ENCODE data around the gene KCTD2. TPM values are rescaled to one million over a fixed set of nuclear protein-coding genes. Genes with fewer than 3 reads are reported as not detected.

The KCTD2 gene, protein sequence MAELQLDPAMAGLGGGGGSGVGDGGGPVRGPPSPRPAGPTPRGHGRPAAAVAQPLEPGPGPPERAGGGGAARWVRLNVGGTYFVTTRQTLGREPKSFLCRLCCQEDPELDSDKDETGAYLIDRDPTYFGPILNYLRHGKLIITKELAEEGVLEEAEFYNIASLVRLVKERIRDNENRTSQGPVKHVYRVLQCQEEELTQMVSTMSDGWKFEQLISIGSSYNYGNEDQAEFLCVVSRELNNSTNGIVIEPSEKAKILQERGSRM
- 30.1 to 35.5 TPM (median 30.5 TPM) in 5 replicates for total RNA-seq (2022; extraction: Qiagen RNA extraction)

DNA sequence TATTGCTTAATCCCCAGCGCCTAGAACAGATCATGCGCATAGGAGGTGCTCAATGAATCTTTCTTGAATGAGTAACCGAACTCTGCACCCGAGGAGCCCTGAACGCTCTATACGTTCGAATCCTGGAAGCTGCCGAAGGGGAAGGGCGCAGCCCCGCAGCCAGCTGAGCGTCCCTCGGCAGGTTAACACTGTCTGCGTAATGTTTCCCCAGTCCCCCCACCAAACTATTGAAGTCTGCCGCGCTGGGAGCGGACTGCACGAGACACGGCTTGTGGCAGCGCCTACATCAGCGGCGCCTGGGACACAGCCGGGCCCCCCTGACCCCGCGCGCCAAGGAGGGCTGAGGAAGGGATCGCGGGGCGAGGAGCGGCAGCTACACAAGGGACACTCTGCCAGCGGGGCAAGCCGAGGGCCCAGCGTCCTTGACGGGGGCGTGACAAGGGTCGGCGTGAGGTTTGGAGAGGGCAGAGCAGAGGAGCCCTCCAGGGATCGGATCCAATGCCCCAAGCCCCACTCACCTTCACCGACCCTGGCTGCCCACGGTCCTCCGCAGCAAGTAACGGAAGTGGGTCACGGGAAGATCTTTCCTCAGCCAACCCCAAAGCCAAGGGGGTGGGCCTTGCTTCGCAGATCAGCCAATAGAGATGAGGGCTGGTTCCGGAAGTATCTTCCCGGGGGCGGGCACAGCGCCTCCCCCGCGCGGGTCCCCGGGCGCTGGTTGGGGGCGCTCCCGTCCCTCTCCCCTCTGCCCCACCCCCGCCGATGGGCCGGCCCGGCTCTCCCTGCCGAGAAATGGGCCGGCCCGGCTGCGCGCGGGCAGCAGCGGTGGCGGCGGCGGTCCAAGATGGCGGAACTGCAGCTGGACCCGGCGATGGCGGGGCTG, at the start of gene KCTD2, which contains the start of gene ATP5PD:
Gene KCTD2 (plus strand): TSS at position 819 of the 883 bp plus-strand sequence. CDS start 26 bp downstream, at position 845.
Gene ATP5PD (minus strand): TSS at position 563 of the 883 bp plus-strand sequence. CDS start 4,319 bp downstream, outside the sequence.

DNA sequence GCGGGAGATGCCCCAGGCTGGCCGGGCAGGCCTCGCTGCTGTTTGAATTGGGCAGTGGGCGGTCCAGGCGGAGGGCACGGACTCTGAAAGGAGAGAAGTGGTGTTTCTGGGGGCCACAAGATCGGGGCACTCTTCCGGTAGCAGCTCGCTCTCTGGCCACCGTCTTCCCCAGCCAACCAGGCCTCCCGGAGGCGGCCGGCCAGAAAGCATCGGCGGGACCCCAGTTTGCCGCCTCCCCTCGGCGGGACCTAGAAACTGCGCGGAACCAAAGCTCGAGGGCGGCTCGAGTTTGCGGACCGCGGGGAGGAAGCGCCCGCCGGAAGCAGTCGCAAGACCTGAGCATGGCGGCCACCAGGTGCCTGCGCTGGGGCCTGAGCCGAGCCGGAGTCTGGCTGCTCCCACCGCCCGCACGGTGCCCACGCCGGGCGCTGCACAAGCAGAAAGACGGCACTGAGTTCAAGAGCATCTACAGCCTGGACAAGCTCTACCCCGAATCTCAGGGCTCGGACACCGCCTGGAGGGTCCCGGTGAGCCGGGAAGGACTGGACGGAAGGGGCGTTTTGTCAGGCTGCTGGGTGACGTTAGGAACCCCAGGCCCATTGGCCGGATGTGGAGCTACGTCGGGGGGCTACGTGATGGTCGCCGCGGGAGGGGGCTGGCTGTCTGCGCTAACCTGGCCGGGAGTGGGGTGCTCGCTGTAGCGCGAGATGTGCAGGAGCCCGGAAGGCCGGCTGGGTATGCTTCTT, 34.5 kb upstream of the KCTD2 start, which contains the start of gene MRPL58:
Gene MRPL58 (plus strand): TSS at position 325 of the 746 bp plus-strand sequence. CDS start 17 bp downstream, at position 342.

DNA sequence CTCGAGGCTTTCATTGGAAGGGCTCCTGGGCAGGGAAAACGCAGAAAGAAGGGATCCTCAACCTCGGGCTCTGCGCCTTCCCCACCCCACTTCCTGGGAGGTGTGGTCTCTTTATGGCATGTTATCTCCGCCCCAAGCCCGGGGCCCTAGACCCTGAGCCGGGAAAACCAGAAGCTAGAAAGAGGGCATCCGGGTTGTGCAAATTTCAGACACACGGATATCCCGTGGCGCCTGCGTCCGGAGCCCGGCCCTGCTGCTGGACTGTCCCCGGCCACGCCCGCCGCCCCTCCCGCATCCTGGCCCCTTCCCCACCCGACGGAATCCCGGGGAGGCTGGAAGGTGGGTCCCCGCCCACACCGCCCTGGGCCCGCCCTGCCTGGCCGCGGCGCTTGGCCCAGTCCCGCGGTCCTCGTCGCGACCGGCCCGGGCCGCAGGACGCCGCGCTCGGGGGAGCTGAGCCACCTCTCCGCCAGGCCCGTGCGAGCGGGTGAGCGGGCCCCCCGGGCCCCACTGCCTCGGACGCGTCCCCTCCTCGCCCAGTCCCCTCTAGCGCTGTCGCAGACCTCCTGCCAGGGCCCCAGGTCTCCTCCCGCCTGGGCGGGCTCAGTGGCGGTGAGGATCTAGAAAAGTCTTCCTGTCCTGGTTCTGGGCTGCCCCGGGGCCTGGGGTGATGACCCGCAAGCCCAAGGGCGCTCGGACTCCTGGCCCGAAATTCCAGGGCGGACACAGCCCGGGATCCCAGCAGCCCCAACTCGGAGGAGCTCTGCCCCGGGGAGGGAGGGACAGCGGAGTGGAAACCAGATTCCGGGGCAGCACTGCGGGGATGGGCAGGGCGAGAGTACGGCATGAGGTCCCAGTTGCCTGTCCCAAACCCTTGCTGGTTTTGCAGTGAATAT, 40.8 kb downstream of the KCTD2 start, which contains the start of gene SLC16A5:
Gene SLC16A5 (plus strand): TSS at position 397 of the 896 bp plus-strand sequence. CDS start 5,683 bp downstream, outside the sequence.

DNA sequence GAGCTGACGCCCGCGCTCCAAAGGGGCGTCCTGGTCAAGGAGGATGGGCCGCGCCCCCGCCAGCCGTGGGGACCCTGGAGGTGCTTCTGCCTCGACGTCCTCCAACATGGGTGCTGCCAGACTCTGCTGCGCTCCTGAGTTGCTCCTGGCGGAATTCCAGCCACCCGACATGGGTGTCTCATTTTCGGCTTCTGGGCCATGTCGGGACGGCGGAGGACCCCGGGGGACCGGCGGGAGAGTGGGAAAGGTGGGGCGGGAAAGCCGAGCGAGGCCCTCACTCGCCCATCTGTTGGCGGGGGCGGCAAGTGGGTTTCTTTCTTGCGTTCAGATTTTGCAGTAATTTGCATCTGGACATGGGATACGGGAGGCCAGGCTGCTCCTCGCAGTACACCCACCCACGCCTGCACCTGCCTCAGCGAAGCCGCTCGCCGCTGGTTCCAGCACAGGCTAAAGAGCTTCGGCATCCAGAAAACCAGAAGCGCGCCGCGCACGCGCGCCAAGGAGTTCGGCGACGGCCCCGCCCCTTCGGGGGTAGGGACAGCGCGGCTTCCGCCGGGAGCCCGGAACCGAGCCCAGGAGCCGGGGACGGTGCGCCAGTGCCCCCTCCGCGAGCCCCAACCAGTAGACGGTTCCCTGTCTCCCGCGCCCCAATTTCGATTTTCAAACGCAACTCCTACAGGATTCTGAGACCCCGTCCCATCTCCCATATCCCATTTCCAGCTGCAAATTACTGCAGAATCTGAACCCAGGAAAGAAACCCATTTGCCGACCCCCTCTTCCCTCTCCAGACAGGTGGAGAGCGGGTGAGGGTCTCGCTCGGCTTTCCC, 62.6 kb downstream of the KCTD2 start, which contains the start of gene ARMC7:
Gene ARMC7 (plus strand): TSS at position 563 of the 827 bp plus-strand sequence. CDS start 320 bp downstream, outside the sequence.

Other genes starting within 250 kb of the KCTD2 start
- 0.15 to 0.30 TPM (median 0.18 TPM) in 5 replicates for gene GRIN2C, start 187.3 kb upstream of the KCTD2 start, total RNA-seq (2022; extraction: Qiagen RNA extraction)
- gene FDXR, start 174.2 kb upstream of the KCTD2 start, total RNA-seq (2022; extraction: Qiagen RNA extraction) = 52.1 to 74.4 TPM (median 60.4 TPM) in 5 replicates
- gene FADS6, start 153.6 kb upstream of the KCTD2 start, total RNA-seq (2022; extraction: Qiagen RNA extraction) = 0.09 TPM in 1 of 5 replicates, not detected in the others
- gene USH1G, start 124.0 kb upstream of the KCTD2 start, total RNA-seq (2022; extraction: Qiagen RNA extraction) = 0.02 to 0.14 TPM (median 0.09 TPM) in 5 replicates
- gene OTOP2, start 123.0 kb upstream of the KCTD2 start, total RNA-seq (2022; extraction: Qiagen RNA extraction) = 0.06 to 0.12 TPM (median 0.08 TPM) in 5 replicates
- gene OTOP3, start 111.3 kb upstream of the KCTD2 start, total RNA-seq (2022; extraction: Qiagen RNA extraction) = not detected in 5 replicates
- gene HID1, start 74.5 kb upstream of the KCTD2 start, total RNA-seq (2022; extraction: Qiagen RNA extraction) = 15.3 to 18.3 TPM (median 16.9 TPM) in 5 replicates
- 65.6 to 80.7 TPM (median 75.4 TPM) in 5 replicates for gene CDR2L, start 59.6 kb upstream of the KCTD2 start, total RNA-seq (2022; extraction: Qiagen RNA extraction)
- 71.2 to 79.0 TPM (median 76.6 TPM) in 5 replicates for gene MRPL58, start 34.6 kb upstream of the KCTD2 start, total RNA-seq (2022; extraction: Qiagen RNA extraction)
- 481 to 533 TPM (median 504 TPM) in 5 replicates for gene ATP5PD, start 256 bp upstream of the KCTD2 start, total RNA-seq (2022; extraction: Qiagen RNA extraction)
- gene SLC16A5, start 40.7 kb downstream of the KCTD2 start, total RNA-seq (2022; extraction: Qiagen RNA extraction) = 25.8 to 33.0 TPM (median 29.0 TPM) in 5 replicates
- 16.6 to 20.8 TPM (median 17.5 TPM) in 5 replicates for gene ARMC7, start 62.7 kb downstream of the KCTD2 start, total RNA-seq (2022; extraction: Qiagen RNA extraction)
- 81.2 to 127 TPM (median 122 TPM) in 5 replicates for gene NT5C, start 84.5 kb downstream of the KCTD2 start, total RNA-seq (2022; extraction: Qiagen RNA extraction)
- 670 to 830 TPM (median 736 TPM) in 5 replicates for gene JPT1, start 107.3 kb downstream of the KCTD2 start, total RNA-seq (2022; extraction: Qiagen RNA extraction)
- gene SUMO2, start 135.7 kb downstream of the KCTD2 start, total RNA-seq (2022; extraction: Qiagen RNA extraction) = 258 to 388 TPM (median 378 TPM) in 5 replicates
- 96.4 to 110 TPM (median 98.5 TPM) in 5 replicates for gene NUP85, start 158.5 kb downstream of the KCTD2 start, total RNA-seq (2022; extraction: Qiagen RNA extraction)
- 26.2 to 28.9 TPM (median 28.0 TPM) in 5 replicates for gene GGA3, start 214.4 kb downstream of the KCTD2 start, total RNA-seq (2022; extraction: Qiagen RNA extraction)
- gene MRPS7, start 214.7 kb downstream of the KCTD2 start, total RNA-seq (2022; extraction: Qiagen RNA extraction) = 143 to 179 TPM (median 172 TPM) in 5 replicates
- gene MIF4GD, start 224.0 kb downstream of the KCTD2 start, total RNA-seq (2022; extraction: Qiagen RNA extraction) = 33.7 to 38.5 TPM (median 37.6 TPM) in 5 replicates
- gene SLC25A19, start 242.2 kb downstream of the KCTD2 start, total RNA-seq (2022; extraction: Qiagen RNA extraction) = 17.3 to 18.6 TPM (median 17.9 TPM) in 5 replicates

Measured in A549 treated with Hydrocortisone at 1 μM for 4 hours (cell line).